DND-41 (cell line): ENCODE results near the gene ZFP36L2.

Experiments used
- ATAC-seq: fragments of 200-7000 bp; cut with Tn5 transposase; 3 replicates; pipeline ENCODE4 v1.9.1; 2021; ENCODE audit warnings: low read depth; ENCODE audit not compliant: insufficient read depth
- DNase-seq: peaks from one replicate; pipeline ENCODE4 v3.0.0-alpha.2; 2020
- H2AFZ ChIP-seq: 2 replicates; pipeline ENCODE4 v1.6.0; 2012; ENCODE audit warnings: low read depth, low read length
- H3K27ac ChIP-seq: 2 replicates; pipeline ENCODE4 v1.5.1; 2012; ENCODE audit warnings: low read length, inconsistent platforms
- H3K27me3 ChIP-seq: fragments of 200-600 bp; sonication (generic); 2 replicates; pipeline ENCODE4 v1.6.0; 2012; ENCODE audit warnings: low read length, mild to moderate bottlenecking, inconsistent platforms; ENCODE audit not compliant: insufficient read depth, poor library complexity
- H3K36me3 ChIP-seq: 2 replicates; pipeline ENCODE4 v1.5.1; 2012; ENCODE audit warnings: low read length, inconsistent platforms; ENCODE audit not compliant: insufficient read depth
- H3K4me1 ChIP-seq: 2 replicates; pipeline ENCODE4 v1.5.1; 2012; ENCODE audit warnings: mild to moderate bottlenecking, low read length; ENCODE audit not compliant: insufficient read depth
- H3K4me2 ChIP-seq: 2 replicates; pipeline ENCODE4 v1.6.0; 2012; ENCODE audit warnings: mild to moderate bottlenecking, moderate library complexity, low read length, inconsistent platforms; ENCODE audit not compliant: insufficient read depth
- H3K4me3 ChIP-seq, 2 experiments: fragments of 200-600 bp in 1 of 2; shearing (Covaris generic) in 1 of 2; 2 replicates each; pipeline ENCODE4 v1.5.1; 2012 to 2016; ENCODE audit warnings: inconsistent platforms in 2 of 2, low read length in 2 of 2, mild to moderate bottlenecking in 2 of 2, low read depth in 1 of 2, moderate library complexity in 1 of 2
- H3K79me2 ChIP-seq: 2 replicates; pipeline ENCODE4 v1.6.0; 2012; ENCODE audit warnings: low read length, inconsistent platforms; ENCODE audit not compliant: insufficient read depth
- H3K9ac ChIP-seq: 2 replicates; pipeline ENCODE4 v1.6.0; 2012; ENCODE audit warnings: low read depth, mild to moderate bottlenecking, inconsistent platforms, low read length, moderate library complexity
- H3K9me3 ChIP-seq: 2 replicates; pipeline ENCODE4 v1.5.1; 2012; ENCODE audit warnings: low read length, moderate library complexity, mild to moderate bottlenecking, inconsistent platforms; ENCODE audit not compliant: insufficient read depth, severe bottlenecking
- H4K20me1 ChIP-seq: 2 replicates; pipeline ENCODE4 v1.6.0; 2012; ENCODE audit warnings: low read length; ENCODE audit not compliant: insufficient read depth
- CTCF ChIP-seq: IDR thresholded peaks from 2 replicates; pipeline ENCODE4 v1.5.1; 2012; ENCODE audit warnings: borderline replicate concordance, low read length, moderate library complexity, mild to moderate bottlenecking; ENCODE audit not compliant: poor library complexity, severe bottlenecking; ENCODE audit errors: extremely low read depth
- EZH2 ChIP-seq: IDR thresholded peaks from 3 replicates; pipeline ENCODE4 v1.6.1; 2012; ENCODE audit warnings: borderline replicate concordance, low read depth, mild to moderate bottlenecking, moderate library complexity, low read length, inconsistent platforms; ENCODE audit not compliant: severe bottlenecking

ZFP36L2 gene

GRCh38 chr2:43262951-43263350 lies 36.5 kb upstream of the ZFP36L2 start:
- Histone ChIP-seq H3K9me3 (no peaks in the 10 kb centered on the region), H3K79me2 (no peaks in the 10 kb centered on the region), H3K27ac (no peak overlapping the region), H3K9ac (no peak overlapping the region), H4K20me1 (no peaks in the 10 kb centered on the region), H3K36me3 (peaks cover 19% of the 10 kb centered on the region; the same call in 1 of the 2 replicates), H3K4me2 (no peak overlapping the region), H3K4me3 (no peak overlapping the region), H3K27me3 (no peaks in the 10 kb centered on the region), H3K4me1 (no peaks in the 10 kb centered on the region), H2AFZ (no peak overlapping the region)
- no peak for TF ChIP-seq EZH2
- DNase-seq, result no peak
- ATAC-seq, result no peak

- H3K79me2 ChIP-seq, result no peaks in the 10 kb centered on the region
- H3K36me3 ChIP-seq, result peaks cover 17% of the 10 kb centered on the region; the same call in 1 of the 2 replicates
- H3K27me3 ChIP-seq, result no peaks in the 10 kb centered on the region
- H3K27ac ChIP-seq, result no peak overlapping the region
- TF ChIP-seq EZH2 (no peak), CTCF (no peak)
- ATAC-seq (no peak), DNase-seq (no peak)
- no peak overlapping the region for H2AFZ ChIP-seq
- no peak overlapping the region for H3K9ac ChIP-seq
- H3K4me2 ChIP-seq, result no peak overlapping the region
- H3K9me3 ChIP-seq, result no peaks in the 10 kb centered on the region
- no peaks in the 10 kb centered on the region for H3K4me1 ChIP-seq
- no peaks in the 10 kb centered on the region for H4K20me1 ChIP-seq
- H3K4me3 ChIP-seq, result no peak overlapping the region
These were observed 35.8 kb upstream of the ZFP36L2 start for GRCh38 chr2:43262239-43262638.

GRCh38 chr2:43259512-43259911 lies 33.1 kb upstream of the ZFP36L2 start:
- Histone ChIP-seq H3K9me3 (no peaks in the 10 kb centered on the region), H3K36me3 (peaks cover 28% of the 10 kb centered on the region; the same call in 1 of the 2 replicates), H3K27ac (no peak overlapping the region), H3K4me1 (no peaks in the 10 kb centered on the region), H3K4me2 (no peak overlapping the region), H4K20me1 (no peaks in the 10 kb centered on the region), H3K9ac (no peak overlapping the region), H3K4me3 (no peak overlapping the region), H3K79me2 (no peaks in the 10 kb centered on the region), H2AFZ (no peak overlapping the region), H3K27me3 (no peaks in the 10 kb centered on the region)
- ATAC-seq, result no peak
- no peak for DNase-seq
- no peak for TF ChIP-seq EZH2
- no peak for TF ChIP-seq CTCF

GRCh38 chr2:43258547-43259156 lies 32.2 kb upstream of the ZFP36L2 start:
- Histone ChIP-seq H4K20me1 (no peaks in the 10 kb centered on the region), H3K27ac (no peak overlapping the region), H2AFZ (no peak overlapping the region), H3K36me3 (peaks cover 32% of the 10 kb centered on the region), H3K4me3 (no peak overlapping the region), H3K9ac (no peak overlapping the region), H3K4me2 (no peak overlapping the region), H3K27me3 (no peaks in the 10 kb centered on the region), H3K79me2 (no peaks in the 10 kb centered on the region), H3K9me3 (no peaks in the 10 kb centered on the region), H3K4me1 (no peaks in the 10 kb centered on the region)
- DNase-seq, result no peak
- no peak for TF ChIP-seq EZH2
- no peak for TF ChIP-seq CTCF
- no peak for ATAC-seq
